WERI-Rb-1 (cell line): ENCODE measurements around the gene DGKD.
A peak's percentile ranks its signal among the peaks of the same experiment; 100 is the strongest.

ENCODE experiments used
- DNase-seq: peaks from one replicate; pipeline ENCODE4 v3.0.0-alpha.2; 2020
- H3K27ac ChIP-seq: fragments of 250-450 bp; sonication (Bioruptor Pico); 2 replicates; pipeline ENCODE4 v1.5.1; 2020; ENCODE audit warnings: mild to moderate bottlenecking, moderate library complexity
- H3K27me3 ChIP-seq: fragments of 250-450 bp; sonication (Bioruptor Pico); 2 replicates; pipeline ENCODE4 v1.5.1; 2021; ENCODE audit warnings: mild to moderate bottlenecking, low read depth, moderate library complexity; ENCODE audit not compliant: insufficient read depth, severe bottlenecking
- H3K36me3 ChIP-seq: fragments of 250-450 bp; sonication (Bioruptor Pico); 2 replicates; pipeline ENCODE4 v1.5.1; 2020; ENCODE audit warnings: mild to moderate bottlenecking, moderate library complexity
- H3K4me3 ChIP-seq: 2 replicates; pipeline ENCODE4 v1.5.1; 2011; ENCODE audit warnings: low read depth, mild to moderate bottlenecking, control low read depth, low read length
- H3K9me3 ChIP-seq: fragments of 250-450 bp; sonication (Bioruptor Pico); 2 replicates; pipeline ENCODE4 v1.5.1; 2021; ENCODE audit warnings: mild to moderate bottlenecking, moderate library complexity; ENCODE audit not compliant: severe bottlenecking
- TF ChIP-seq, protein P1 (sequence below): IDR thresholded peaks from 2 replicates; pipeline ENCODE4 v1.5.1; 2011; ENCODE audit warnings: low read depth, mild to moderate bottlenecking, control low read depth, inconsistent platforms, low read length

Gene DGKD

DNA sequence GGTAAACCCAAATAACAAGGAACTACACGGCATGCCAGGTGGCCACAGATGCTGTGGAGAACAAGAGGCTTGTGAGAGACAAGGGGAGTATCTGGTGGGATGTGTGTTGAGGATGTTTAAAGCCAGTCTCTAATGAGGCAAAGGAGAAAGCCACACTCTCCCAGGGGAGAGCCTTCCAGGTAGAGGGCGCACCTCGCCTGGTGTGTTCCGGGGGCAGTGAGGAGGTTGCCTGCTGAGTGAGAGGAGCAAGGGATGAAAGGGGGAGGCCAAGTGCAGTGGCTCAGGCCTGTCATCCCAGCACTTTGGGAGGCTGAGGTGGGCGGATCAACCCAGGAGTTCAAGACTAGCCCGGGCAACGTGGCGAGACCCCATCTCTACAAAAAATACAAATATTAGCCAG is 30.4 kb upstream of the DGKD start:
- Histone ChIP-seq H3K36me3 (no peaks in the 10 kb centered on the region), H3K27me3 (no peaks in the 10 kb centered on the region), H3K9me3 (no peaks in the 10 kb centered on the region), H3K27ac (no peak overlapping the region), H3K4me3 (no peak overlapping the region)
- no peak for DNase-seq
- TF ChIP-seq, protein P1, sequence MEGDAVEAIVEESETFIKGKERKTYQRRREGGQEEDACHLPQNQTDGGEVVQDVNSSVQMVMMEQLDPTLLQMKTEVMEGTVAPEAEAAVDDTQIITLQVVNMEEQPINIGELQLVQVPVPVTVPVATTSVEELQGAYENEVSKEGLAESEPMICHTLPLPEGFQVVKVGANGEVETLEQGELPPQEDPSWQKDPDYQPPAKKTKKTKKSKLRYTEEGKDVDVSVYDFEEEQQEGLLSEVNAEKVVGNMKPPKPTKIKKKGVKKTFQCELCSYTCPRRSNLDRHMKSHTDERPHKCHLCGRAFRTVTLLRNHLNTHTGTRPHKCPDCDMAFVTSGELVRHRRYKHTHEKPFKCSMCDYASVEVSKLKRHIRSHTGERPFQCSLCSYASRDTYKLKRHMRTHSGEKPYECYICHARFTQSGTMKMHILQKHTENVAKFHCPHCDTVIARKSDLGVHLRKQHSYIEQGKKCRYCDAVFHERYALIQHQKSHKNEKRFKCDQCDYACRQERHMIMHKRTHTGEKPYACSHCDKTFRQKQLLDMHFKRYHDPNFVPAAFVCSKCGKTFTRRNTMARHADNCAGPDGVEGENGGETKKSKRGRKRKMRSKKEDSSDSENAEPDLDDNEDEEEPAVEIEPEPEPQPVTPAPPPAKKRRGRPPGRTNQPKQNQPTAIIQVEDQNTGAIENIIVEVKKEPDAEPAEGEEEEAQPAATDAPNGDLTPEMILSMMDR: peak; percentile 15; the same call in 1 of the 2 replicates

DNA sequence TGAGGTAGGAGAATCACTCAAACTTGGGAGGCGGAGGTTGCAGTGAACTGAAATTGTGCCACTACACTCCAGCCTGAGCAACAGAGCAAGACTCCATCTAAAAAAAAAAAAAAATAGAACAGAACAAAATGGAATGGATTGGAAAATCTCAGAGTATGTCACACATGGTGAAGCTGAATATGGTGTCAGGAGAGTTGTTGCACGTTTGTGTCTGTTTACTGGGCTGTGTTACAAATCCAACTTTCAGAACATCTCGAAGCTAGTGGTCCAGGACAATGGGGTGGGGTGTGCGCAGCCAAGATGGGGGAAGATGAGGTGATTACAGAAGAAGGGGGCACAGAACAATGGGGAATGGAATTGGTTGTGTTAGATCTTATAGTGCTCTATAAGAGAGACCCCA is 29.0 kb upstream of the DGKD start:
- Histone ChIP-seq H3K27me3 (no peaks in the 10 kb centered on the region), H3K4me3 (no peak overlapping the region), H3K27ac (no peak overlapping the region), H3K36me3 (no peaks in the 10 kb centered on the region), H3K9me3 (no peaks in the 10 kb centered on the region)
- TF ChIP-seq, protein P1: no peak
- DNase-seq: no peak

DNA sequence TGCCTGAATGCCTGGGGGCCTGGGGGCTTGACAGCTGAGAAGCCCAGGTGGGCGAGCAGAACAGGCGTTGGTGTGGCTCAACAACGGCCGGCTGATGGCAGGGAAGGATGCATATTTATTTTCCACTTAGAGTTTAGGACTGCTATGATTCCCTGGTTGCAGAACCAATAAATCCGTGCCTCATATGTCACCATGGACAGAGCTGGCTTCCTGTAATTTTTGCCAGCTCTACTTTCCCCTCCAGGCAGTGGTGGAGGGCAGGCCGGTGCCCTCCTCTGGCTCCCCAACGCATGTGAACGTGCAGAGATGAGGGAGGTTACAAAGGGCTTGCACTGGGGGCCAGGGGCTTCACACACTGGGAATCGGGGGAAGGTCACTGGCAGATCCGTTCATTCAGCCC is 28.5 kb upstream of the DGKD start:
- no peak for DNase-seq
- Histone ChIP-seq H3K36me3 (no peaks in the 10 kb centered on the region), H3K4me3 (no peak overlapping the region), H3K27ac (no peak overlapping the region), H3K27me3 (no peaks in the 10 kb centered on the region), H3K9me3 (no peaks in the 10 kb centered on the region)
- TF ChIP-seq, protein P1: no peak

DNA sequence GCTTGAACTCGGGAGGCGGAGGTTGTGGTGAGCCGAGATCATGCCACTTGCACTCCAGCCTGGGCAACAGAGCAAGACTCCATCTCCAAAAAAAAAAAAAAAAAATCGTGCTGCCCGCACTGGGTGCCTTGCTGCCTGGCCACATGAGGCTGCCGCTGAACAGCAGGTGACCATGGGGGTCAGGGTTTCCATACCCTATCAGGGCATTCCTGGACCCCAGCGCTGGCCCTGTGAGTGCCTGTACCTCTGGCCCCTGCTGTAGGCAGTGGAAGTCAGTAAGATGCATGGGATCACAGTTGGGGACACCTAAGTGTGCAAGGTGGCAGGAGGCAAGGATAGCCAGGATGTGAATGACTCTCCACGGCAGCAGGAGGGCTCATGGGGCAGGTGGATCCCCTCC is 27.8 kb upstream of the DGKD start:
- Histone ChIP-seq H3K27ac (no peak overlapping the region), H3K9me3 (no peaks in the 10 kb centered on the region), H3K36me3 (no peaks in the 10 kb centered on the region), H3K27me3 (no peaks in the 10 kb centered on the region), H3K4me3 (no peak overlapping the region)
- no peak for DNase-seq
- TF ChIP-seq, protein P1: no peak

DNA sequence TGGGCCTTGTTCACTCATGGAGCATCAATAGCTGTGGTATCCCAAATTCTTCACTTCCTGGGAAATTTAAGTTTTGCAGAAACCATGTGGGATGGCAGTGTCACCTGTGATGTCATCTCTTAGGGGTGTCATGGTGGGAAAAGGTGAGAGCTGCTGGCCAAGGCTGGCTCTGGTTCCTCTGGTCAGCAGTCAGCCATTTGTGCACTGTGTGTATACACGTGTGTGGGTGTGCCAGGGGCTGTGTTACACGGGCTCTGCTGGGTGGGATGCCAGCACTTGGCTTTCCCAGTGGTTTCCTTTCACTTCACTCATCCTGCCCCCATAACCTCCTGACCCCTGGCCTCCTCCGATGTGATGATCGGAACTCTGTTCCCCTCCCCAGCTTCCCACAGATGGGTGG is 25.4 kb upstream of the DGKD start:
- Histone ChIP-seq H3K36me3 (no peaks in the 10 kb centered on the region), H3K27me3 (no peaks in the 10 kb centered on the region), H3K4me3 (no peak overlapping the region), H3K9me3 (no peaks in the 10 kb centered on the region), H3K27ac (no peak overlapping the region)
- TF ChIP-seq, protein P1: no peak
- DNase-seq: no peak

DNA sequence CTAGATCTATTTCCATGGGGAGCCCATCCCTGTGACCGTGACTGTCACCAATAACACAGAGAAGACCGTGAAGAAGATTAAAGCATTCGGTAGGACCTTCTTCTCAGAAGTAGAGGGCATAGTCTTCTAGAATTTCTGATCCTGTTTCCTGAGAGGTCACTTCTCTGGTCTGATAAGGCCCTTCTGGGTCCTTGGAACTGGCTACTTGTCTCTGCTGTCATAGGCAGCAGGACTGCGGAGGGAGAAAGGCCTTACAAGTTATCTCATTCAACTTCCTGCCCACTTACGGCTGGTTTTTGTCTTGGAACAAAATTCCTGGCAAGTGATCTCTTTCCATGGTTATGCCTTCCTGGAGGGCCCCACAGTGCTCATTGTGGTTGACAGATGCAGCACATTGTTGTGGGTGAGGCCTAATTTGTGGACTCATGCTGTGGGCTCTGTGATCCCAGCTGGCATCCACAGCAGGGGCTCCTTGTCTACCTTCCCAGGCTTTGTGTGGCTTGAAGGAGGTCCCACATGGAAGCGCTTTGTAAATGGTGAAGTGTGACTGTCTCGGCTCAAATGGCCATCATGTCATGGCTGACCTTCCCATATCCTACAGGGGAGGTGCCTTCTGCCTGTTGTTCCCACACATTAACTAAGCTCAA is 24.7 kb upstream of the DGKD start:
- TF ChIP-seq, protein P1: no peak
- DNase-seq: no peak
- Histone ChIP-seq H3K27me3 (no peaks in the 10 kb centered on the region), H3K4me3 (no peak overlapping the region), H3K27ac (no peak overlapping the region), H3K9me3 (no peaks in the 10 kb centered on the region), H3K36me3 (no peaks in the 10 kb centered on the region)
